ENCODE measurements around the gene MTMR1.

The MTMR1 gene

GRCh38 chrX:150696866-150697265 is 3.7 kb downstream of the MTMR1 start:
- DNase-seq (ENCODE audit: low read depth in 2 of 2), result no peak

- no peak for DNase-seq (ENCODE audit: low read depth in 2 of 2)
These were observed 4.4 kb downstream of the MTMR1 start for GRCh38 chrX:150697641-150698040.

GRCh38 chrX:150698981-150699380 is 5.8 kb downstream of the MTMR1 start:
- no peak for DNase-seq (ENCODE audit: low read depth in 2 of 2)

GRCh38 chrX:150700107-150700506 is 6.9 kb downstream of the MTMR1 start:
- DNase-seq (ENCODE audit: low read depth in 2 of 2), result no peak

- DNase-seq (ENCODE audit: low read depth in 2 of 2), result no peak
These were observed 8.2 kb downstream of the MTMR1 start for GRCh38 chrX:150701377-150701776.

DNA sequence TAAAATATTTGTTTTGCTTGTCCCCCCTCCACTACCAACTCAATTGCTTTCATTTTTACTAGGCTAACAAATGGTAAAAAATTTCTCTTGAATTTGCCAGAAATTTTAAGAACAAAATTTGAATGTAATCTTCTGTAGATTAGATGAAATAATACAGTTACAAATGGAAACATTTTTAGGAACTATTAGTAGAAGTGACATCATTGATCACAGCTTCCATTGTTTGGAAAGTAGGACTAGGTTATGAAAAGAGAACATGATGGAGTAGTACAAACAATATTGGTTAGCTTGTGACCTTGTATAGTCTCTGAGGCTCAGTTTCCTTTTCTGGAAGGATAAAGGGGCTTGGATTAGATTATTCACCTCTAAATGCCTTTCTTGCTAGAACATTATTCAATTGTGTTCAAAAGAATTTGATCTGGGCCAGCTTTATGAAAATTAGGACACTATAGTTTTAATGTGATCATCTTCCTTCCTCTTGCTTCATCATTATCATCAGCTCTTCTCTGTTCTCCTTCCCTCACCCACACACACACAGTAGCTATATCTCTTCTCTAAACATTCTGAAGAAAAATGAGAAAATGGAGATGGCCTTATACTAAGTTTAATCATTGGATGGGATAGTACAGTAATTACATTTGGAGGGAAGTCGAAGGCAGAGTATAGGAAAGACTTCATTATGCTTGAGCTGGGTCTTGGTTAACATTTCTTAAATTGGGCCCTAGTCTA is 9.9 kb downstream of the MTMR1 start:
- DNase-seq (ENCODE audit: low read depth in 2 of 2), result no peak

DNA sequence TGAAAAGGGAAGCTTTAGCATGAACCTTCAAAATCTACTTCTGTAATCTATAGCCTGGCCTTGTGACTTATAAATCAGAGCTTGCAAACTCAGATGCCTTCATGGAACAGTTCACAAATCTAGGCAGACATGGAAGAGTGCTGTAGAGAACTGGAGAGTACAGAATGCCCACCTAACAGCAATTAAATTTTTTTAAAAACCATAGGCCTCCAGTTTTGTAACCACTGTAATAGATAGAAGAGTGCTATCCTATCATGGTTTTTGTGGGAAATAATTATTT is 10.4 kb downstream of the MTMR1 start:
- DNase-seq (ENCODE audit: low read depth in 2 of 2), result no peak

DNA sequence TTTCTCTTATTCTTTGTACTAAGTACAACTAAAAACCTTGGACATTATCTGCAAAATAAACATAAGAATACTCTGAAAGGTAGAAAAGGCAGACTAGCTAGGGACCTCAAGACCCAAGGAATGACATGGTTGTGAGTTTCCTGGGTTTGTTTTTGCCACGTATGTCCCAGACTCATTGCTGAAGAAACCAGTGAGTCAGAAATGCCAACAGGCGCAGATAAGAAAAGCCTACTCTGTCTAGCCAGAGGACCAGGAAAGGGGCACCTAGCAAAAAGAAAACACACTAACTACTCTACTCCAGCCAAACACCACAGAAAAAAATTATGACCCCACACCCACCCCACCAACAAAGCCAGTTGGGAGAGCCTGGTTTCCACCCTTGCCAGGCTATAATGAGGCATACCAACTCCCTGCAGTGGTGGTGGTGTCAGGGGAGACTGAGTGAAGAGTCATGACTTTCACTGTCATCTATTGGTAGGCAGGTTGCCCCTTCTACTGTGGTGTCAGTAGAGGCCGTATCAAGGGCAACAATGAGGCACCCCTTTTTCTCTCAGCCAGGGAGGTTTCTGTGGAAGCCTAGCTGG is 10.9 kb downstream of the MTMR1 start:
- DNase-seq (ENCODE audit: low read depth in 2 of 2), result no peak

- DNase-seq (ENCODE audit: low read depth in 2 of 2), result no peak
These were observed 19.4 kb downstream of the MTMR1 start for GRCh38 chrX:150712619-150713018.

DNA sequence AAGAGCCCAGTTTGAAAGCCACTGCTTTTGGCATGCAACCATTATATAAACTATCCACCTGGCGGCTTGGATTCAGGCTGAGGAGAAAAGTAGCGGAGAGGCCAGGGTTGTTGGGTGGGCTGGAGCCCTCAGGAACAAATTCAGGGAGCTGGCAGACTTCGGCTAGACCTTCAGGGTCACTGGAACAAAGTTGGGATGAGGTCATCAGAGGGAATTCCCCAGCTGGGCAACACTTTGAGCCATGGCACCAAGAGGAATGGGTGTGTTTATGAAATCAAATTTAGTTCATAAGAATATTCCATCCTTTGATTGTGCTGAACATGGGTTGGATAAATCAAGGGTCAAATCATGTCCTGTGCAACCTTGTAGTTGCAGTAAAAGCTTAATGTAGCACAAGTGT is 22.0 kb downstream of the MTMR1 start:
- no peak for DNase-seq (ENCODE audit: low read depth in 2 of 2)

GRCh38 chrX:150719621-150720020 is 26.4 kb downstream of the MTMR1 start:
- DNase-seq (ENCODE audit: low read depth in 2 of 2), result no peak

DNA sequence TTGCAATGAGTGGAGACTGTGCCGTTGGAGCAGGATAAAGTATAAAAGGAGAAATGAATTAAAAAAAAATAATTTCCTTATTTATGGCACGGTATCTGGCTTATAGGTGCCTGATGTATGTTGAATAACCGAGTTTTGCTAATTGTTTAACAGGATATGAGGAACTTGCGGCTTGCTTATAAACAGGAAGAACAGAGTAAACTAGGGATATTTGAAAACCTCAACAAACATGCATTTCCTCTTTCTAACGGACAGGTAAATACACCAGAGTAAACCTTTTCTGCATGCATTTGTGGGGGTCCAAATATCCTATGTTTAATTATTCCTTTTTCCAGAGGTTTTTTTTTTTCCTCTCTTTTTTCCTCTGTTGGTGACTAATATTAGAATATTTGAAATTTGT is 36.8 kb downstream of the MTMR1 start:
- no peak for DNase-seq (ENCODE audit: low read depth in 2 of 2)

- peak; percentile 37 to 45 for DNase-seq (ENCODE audit: low read depth in 2 of 2)
These were observed 37.5 kb downstream of the MTMR1 start for GRCh38 chrX:150730719-150731118.

DNA sequence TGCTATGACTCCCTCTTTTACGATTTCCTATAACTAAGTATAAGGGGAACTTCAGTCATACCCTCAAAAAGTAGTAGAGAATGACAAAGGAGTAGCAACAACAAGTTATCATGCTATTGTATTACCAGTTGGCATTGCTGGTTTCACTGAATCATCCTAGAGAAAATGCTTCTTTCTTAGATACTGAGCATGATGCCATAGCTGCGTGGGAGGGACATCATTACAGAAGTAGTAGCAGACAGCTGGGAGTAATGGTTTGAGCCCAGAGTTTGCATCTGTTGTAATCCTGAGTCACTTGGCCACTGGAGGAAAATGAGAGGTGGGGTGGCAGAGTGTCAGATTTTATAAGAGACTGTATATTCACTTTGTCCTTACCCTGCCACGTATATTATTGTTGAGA is 38.6 kb downstream of the MTMR1 start:
- peak; percentile 53 to 57 for DNase-seq (ENCODE audit: low read depth in 2 of 2)

DNA sequence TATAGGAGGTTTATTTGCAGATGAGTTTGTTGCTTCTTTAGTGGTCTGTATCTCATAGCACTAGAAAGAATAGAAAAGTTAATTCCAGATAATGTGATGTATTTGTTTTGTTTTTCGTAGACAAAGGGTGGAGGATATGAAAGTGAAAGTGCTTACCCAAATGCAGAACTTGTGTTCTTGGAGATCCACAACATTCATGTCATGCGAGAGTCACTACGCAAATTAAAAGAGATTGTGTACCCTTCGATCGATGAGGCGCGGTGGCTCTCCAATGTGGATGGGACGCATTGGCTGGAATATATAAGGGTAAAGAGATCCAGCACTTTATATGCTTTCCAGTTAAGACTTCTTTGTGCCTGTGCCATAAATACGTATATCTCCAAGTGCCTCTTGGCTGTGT is 43.3 kb downstream of the MTMR1 start:
- DNase-seq (ENCODE audit: low read depth in 2 of 2), result no peak

- no peak for DNase-seq (ENCODE audit: low read depth in 2 of 2)
These were observed 58.9 kb downstream of the MTMR1 start for GRCh38 chrX:150752124-150752523.

DNA sequence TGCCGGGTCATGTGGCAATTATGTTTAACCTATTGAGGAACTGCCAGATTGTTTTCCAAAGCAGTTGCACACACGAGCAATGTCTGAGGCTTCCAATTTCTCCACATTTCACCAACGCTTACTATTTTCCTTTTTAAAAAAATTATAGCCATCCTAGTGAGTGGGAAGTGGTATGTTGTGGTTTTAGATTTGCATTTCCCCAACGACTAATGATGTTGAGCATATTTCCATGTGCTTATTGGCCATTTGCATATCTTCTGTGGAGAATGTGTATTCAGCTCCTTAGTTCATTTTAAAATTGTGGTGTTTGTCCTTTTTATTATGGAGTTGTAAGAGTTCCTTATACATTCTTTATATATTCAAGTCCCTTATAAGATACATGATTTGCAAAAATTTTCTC is 60.2 kb downstream of the MTMR1 start:
- no peak for DNase-seq (ENCODE audit: low read depth in 2 of 2)

DNA sequence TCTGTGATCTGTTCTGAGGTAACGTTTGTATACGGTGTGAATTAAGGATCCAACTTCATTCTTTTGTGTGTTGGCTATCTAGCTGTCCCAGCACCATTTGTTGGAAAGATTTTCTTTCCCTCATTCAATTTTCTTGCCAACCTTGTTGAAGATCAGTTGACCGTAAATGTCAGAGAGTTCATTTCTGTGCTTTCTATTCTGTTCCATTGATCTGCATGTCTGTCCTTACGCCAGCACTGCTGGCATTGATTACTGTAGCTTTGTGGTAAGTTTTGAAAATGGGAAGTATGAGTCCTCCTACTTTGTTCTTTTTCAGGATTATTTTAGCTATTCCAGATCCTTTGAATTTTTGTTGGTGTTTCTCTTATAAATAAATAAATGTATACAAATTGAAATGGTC is 60.8 kb downstream of the MTMR1 start:
- no peak for DNase-seq (ENCODE audit: low read depth in 2 of 2)

- no peak for DNase-seq (ENCODE audit: low read depth in 2 of 2)
These were observed 64.2 kb downstream of the MTMR1 start for GRCh38 chrX:150757371-150757770.

DNA sequence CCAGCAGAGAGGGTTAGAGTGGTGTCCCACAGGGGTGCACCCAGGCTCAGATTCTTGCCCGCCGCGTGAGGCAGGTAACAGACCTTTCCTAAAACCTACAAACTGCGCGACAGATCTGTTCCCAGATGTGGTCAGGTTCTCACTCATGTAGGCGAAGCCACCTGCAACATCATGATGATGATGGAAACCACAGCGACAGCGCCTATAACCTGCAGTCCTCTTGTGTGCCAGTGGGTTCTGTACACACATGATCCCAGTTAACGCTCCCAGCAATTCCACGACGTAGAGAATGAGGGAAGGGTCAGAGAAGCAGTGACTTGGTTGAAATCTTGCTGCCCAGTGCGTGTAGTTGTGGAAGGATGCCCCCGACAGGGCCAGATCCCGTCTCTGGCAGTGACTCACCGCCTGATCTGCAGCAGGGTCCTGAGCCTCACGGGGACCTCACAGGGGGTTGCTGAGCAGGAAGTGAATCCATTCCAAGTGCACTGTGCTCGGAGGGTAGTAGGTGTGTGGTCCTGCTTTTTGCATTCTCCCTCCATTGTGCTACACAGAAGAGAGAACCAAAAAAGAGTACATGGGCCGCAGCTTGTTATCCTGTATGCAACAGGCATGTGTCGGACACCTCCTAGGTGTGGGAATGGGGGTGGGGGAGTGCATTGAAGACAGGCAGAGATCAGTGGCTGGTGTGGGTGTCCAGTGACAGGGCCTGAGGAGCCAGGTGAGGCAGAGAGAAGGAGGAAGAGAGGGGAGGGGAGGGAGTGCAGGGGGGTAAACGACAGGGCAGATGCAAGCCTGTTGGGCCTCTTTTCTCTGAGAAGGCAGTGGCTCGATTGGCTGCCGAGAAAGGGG is 66.6 kb downstream of the MTMR1 start:
- no peak for DNase-seq (ENCODE audit: low read depth in 2 of 2)

DNA sequence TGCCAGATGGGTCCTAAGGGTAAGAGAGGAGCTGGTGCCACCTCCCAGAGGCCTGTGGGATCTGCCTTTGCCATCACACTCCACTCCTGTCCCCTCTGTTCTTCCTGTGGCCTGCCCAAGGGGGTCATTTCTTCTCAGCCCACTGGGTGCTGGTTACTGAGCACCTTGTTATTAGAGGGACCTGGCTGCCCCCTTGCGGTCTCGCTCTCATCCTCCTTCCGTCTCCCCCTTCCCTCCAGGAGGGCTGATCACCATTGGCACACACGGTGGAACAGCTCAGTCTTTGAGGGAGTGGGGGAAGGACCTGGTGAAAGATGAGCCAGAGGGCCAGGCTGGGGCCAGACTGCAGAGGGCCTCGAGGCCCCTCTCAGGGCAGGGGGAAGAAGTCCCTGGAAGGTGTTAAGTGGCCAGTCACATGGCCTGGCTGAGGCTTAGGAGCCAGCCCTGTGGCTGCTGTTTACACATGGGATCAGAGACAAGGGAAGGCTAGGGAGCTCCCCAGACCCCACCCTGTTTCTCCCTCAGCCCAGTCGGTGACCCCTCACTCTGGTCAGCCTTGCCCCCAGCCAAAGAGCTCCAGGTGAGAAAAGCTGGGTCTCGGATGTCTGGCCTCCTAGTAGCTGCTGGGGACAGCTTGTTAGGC is 68.1 kb downstream of the MTMR1 start:
- DNase-seq (ENCODE audit: low read depth in 2 of 2), result no peak

DNA sequence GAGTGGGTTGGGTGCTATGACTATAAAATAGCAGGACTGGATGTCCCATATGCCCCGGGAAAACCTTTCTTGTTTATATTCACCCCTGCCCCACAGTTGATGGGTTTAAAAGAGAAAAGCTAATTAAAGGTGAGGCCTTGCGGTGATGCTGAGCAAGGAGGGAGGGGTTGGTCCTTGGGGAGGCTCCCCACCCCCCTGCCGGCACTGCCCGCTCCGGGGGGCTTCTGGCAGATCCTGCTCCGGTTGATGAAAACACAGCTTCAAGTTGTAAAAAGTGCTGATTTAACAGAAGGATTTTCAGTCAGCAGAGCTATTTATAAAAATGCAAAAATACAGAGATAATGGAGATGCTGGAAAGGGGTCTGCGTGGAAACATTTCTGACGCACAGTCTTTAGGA is 68.6 kb downstream of the MTMR1 start:
- no peak for DNase-seq (ENCODE audit: low read depth in 2 of 2)
